Measurements from ENCODE around the gene RTP3. TPM values are rescaled to one million over a fixed set of nuclear protein-coding genes. Genes with fewer than 3 reads are reported as not detected.

The RTP3 gene
- polyA plus RNA-seq (2011; rRNA removed) (not detected in 2 replicates), polyA plus RNA-seq (2017; fragmentation: RNase III; extraction: RNeasy Plus Mini Kit Qiagen cat#74134 plus additional on column Dnase treatment) (not detected in 3 replicates), polyA minus RNA-seq (2011; rRNA and poly(A)+ RNA removed) (not detected in 2 replicates)
- polyA plus RNA-seq (2012; cell fraction: cytosol; rRNA removed): not detected in 2 replicates
- not detected in 2 replicates for polyA plus RNA-seq (2012; cell fraction: nucleus; rRNA removed)

DNA sequence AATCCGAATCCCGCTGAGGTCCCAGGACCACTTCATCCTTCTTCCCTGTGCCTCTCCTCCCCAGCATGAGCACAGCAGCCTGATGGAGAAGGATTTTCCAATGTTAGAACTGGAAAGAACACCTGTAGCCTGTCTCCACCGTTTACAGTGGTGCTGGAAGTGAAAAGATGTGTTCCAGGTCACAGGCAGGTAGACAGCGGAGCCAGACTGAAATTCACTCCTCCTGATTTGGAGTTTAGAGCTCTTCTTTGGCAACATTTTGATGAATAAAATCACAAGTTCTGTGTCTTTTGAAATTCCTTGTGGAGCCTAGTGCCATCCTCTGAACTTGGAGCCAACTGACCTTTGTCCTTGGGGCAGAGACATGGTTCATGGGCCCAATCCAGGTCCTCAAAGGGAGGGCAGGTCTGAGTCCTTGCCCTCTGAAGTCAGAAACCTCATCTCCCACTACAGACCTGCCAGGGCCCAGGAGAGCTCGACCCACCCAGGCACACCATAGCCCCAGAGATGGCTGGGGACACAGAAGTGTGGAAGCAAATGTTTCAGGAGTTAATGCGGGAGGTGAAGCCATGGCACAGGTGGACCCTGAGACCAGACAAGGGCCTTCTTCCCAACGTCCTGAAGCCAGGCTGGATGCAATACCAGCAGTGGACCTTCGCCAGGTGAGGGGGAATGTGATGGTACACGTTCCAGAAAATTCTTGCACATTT, at the start of gene RTP3:
TSS of gene RTP3 (plus strand) at position 421 of the 710 bp plus-strand sequence. CDS start at position 508, 87 bp downstream.
- WGBS (ENCODE audit: missing lambda C conversion rate): 32% methylated on average over 5 of the region's 9 CpGs

GRCh38 chr3:46448721-46449120, 49.1 kb upstream of the RTP3 start:
- ChIA-PET CTCF (interaction anchor here (0.6 to 1.7 kb wide), 2 partner anchors 9 to 984 kb away, joined by 3 read pairs; no protein-coding TSS in a partner anchor), POLR2A (no interaction called here)
- ATAC-seq (no peak), FAIRE-seq (no peak), DNase-seq (ENCODE audit: low read depth in 1 of 2, low spot score in 1 of 2) (no peak)
- Histone ChIP-seq H3K4me2 (no peak overlapping the region), H3K4me1 (no peaks in the 10 kb centered on the region), H3K4me3 (no peak overlapping the region), H3K9me3 (no peaks in the 10 kb centered on the region), H3K27ac (no peak overlapping the region)
- TF ChIP-seq CBX2 (IDR thresholded peaks at IDR 0.05; ENCODE audit: borderline replicate concordance, low read depth): no peak
- no peak for TF ChIP-seq ZSCAN20 (CRISPR knock-in tag; IDR thresholded peaks at IDR 0.05)
- TF ChIP-seq NFE2L2 (conservative IDR thresholded peaks at IDR 0.05; ENCODE audit: low read length): no peak
- TF ChIP-seq MAX (IDR thresholded peaks at IDR 0.05): no peak
- TF ChIP-seq ELK1 (IDR thresholded peaks at IDR 0.05; ENCODE audit: low read depth, low read length): no peak
- no peak for TF ChIP-seq EHMT2 (IDR thresholded peaks at IDR 0.05; ENCODE audit: low read depth)
- TF ChIP-seq CEBPB (IDR thresholded peaks at IDR 0.05): no peak
- TF ChIP-seq, protein P1, sequence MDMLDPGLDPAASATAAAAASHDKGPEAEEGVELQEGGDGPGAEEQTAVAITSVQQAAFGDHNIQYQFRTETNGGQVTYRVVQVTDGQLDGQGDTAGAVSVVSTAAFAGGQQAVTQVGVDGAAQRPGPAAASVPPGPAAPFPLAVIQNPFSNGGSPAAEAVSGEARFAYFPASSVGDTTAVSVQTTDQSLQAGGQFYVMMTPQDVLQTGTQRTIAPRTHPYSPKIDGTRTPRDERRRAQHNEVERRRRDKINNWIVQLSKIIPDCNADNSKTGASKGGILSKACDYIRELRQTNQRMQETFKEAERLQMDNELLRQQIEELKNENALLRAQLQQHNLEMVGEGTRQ (IDR thresholded peaks at IDR 0.05): no peak
- no peak for TF ChIP-seq HOXA7 (CRISPR knock-in tag; IDR thresholded peaks at IDR 0.05)
- TF ChIP-seq MAZ (IDR thresholded peaks at IDR 0.05; ENCODE audit: borderline replicate concordance, low read depth, low read length): no peak
- TF ChIP-seq, protein P2, sequence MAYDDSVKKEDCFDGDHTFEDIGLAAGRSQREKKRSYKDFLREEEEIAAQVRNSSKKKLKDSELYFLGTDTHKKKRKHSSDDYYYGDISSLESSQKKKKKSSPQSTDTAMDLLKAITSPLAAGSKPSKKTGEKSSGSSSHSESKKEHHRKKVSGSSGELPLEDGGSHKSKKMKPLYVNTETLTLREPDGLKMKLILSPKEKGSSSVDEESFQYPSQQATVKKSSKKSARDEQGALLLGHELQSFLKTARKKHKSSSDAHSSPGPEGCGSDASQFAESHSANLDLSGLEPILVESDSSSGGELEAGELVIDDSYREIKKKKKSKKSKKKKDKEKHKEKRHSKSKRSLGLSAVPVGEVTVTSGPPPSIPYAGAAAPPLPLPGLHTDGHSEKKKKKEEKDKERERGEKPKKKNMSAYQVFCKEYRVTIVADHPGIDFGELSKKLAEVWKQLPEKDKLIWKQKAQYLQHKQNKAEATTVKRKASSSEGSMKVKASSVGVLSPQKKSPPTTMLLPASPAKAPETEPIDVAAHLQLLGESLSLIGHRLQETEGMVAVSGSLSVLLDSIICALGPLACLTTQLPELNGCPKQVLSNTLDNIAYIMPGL (CRISPR knock-in tag; IDR thresholded peaks at IDR 0.05; ENCODE audit: borderline replicate concordance): no peak
- no peak for TF ChIP-seq GATA3 (IDR thresholded peaks at IDR 0.05; ENCODE audit: borderline replicate concordance)
- no peak for TF ChIP-seq HOXB5 (CRISPR knock-in tag; IDR thresholded peaks at IDR 0.05)
- TF ChIP-seq RFX5 (IDR thresholded peaks at IDR 0.05): no peak
- no peak for TF ChIP-seq TFCP2L1 (CRISPR knock-in tag; IDR thresholded peaks at IDR 0.05)
- no peak for TF ChIP-seq TP53 (CRISPR knock-in tag; IDR thresholded peaks at IDR 0.05)
- no peak for TF ChIP-seq HES2 (IDR thresholded peaks at IDR 0.05)
- TF ChIP-seq CHD2 (IDR thresholded peaks at IDR 0.05; ENCODE audit: low read length, partially characterized antibody): no peak
- WGBS (ENCODE audit: missing lambda C conversion rate): 14% methylated on average over 1 of the region's 17 CpGs

More for the DNA sequence above, at the start of gene RTP3:
- ChIA-PET CTCF (interaction anchor here (1.3 to 3.8 kb wide), 3 partner anchors 9 to 132 kb away, joined by 5 to 28 read pairs (median 14); no protein-coding TSS in a partner anchor), POLR2A (no interaction called here)
- Histone ChIP-seq H3K9me3 (no peaks in the 10 kb centered on the region), H3K4me1 (no peaks in the 10 kb centered on the region), H3K4me3 (no peak within 1 kb of the TSS), H3K27ac (no peak within 1 kb of the TSS), H3K4me2 (no peak within 1 kb of the TSS)
- no peak for ATAC-seq
- no peak for FAIRE-seq
- DNase-seq (ENCODE audit: low read depth in 1 of 2, low spot score in 1 of 2): no peak
- no peak for TF ChIP-seq NPAS2 (CRISPR knock-in tag; IDR thresholded peaks at IDR 0.05; ENCODE audit: borderline replicate concordance)
- TF ChIP-seq CHD2 (IDR thresholded peaks at IDR 0.05; ENCODE audit: low read length, partially characterized antibody): no peak
- no peak for TF ChIP-seq ZSCAN20 (CRISPR knock-in tag; IDR thresholded peaks at IDR 0.05)
- TF ChIP-seq, protein P2 (CRISPR knock-in tag; IDR thresholded peaks at IDR 0.05; ENCODE audit: borderline replicate concordance): no peak
- no peak for TF ChIP-seq MYC (IDR thresholded peaks at IDR 0.05; ENCODE audit: borderline replicate concordance, low read length)
- no peak for TF ChIP-seq RAD21 (conservative IDR thresholded peaks at IDR 0.05 in 1 of 2, IDR thresholded peaks at IDR 0.05 in 1 of 2)
- no peak for TF ChIP-seq MAX (IDR thresholded peaks at IDR 0.05)
- no peak for TF ChIP-seq EHMT2 (IDR thresholded peaks at IDR 0.05; ENCODE audit: low read depth)
- TF ChIP-seq, protein P3, sequence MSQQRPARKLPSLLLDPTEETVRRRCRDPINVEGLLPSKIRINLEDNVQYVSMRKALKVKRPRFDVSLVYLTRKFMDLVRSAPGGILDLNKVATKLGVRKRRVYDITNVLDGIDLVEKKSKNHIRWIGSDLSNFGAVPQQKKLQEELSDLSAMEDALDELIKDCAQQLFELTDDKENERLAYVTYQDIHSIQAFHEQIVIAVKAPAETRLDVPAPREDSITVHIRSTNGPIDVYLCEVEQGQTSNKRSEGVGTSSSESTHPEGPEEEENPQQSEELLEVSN (IDR thresholded peaks at IDR 0.05; ENCODE audit: borderline replicate concordance, low read depth): no peak

Data from A549 (cell line).